Colon (tissue), 2 donors: ENCODE measurements around the gene ZBTB20.
A peak's percentile ranks its signal among the peaks of the same experiment; 100 is the strongest.

ENCODE experiments used
- FAIRE-seq: peaks from 2 replicates; lab custom pipeline; 2012; peaks lifted over from hg19 to GRCh38; lab: Jason Lieb, UNC
- donor health status: control.
- donor health status: control.

ZBTB20 gene

DNA sequence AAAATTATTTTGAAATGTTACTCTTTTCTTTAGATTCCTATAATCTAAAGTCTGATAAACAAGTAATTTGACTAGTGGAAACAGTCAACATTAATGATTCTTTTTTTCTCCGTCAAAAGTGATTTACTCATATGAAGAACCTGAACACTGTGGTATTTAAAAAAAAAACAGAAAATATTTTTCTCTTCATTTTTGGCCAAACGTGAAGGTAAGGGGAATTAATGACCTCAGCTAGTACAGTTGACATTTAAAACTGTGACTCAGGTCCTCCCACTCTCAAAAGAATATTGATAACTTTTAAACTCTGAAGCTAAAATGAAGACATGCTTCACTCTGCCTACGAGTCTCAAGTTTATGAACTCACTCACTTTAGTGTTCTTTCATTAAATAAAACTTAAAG, 818.7 kb downstream of the ZBTB20 start:
- no peak for FAIRE-seq

DNA sequence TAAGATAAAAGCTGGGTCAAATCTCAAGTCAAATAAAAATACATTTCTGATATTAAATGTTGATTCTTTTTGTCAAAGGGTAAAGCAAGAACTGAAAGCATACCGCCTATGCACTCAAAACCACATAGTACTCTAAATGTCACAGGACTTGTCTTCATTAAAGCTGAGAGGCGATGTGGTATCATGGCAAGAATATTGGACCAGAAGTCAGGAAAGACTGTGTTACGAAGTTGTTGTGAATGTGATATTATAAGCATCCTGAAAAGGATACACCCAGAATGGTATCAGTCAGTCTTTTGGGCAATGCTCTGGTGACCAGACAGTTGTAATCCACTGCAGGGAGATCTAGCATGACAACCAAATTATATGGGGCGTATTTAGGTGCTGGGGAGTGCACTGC, 819.4 kb downstream of the ZBTB20 start:
- no peak for FAIRE-seq

DNA sequence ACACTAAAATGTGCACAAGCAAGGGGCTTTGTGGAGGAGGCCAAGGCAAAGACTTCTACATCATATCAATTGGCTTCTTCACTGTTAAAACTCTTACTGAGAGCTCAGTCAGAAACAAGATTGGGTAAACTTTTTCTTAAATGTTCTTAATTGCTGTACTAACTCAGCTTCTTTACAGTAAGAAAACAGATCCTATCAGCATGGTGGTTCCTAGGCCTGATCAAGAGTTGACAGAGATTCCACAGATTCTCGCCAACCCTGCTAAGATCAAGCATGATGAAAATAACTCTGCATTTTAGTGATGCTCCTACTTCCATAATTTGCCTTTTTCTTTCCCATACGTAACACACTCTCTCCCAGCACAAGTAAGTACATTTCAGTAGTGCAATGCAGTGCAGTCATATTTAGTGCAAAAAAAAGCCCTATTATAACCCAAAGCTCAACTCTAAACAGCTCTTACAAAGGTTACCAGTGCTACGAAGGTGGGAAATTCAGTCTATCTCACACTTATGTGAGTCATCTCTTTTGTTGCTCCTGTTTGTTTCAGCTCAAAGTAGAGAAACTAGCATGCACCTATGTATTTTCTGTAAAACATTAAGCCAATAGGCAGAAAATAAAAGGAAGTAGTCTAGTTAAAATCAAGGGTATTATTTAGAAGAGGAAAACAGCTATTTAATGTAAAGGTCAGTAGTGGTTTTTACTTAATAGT, 823.4 kb downstream of the ZBTB20 start:
- FAIRE-seq: no peak

DNA sequence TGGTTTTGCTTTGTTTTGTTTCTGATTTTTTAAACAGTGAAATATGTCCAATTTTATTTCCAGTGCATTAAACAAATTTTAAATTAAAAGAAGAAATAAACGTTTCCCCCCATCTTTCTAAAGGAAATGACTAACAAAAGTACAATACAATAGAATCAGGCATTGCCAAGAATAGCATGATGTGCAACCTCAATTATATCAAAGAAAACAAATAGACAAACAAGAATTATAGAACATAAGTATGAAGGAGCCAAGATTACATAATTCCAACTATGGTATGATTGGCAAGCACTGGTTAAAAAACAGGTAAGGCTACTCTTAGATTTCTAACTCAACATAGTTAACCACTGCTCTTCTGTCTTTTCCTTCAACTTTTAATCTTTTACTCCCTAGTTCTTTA, 826.8 kb downstream of the ZBTB20 start:
- FAIRE-seq: no peak

DNA sequence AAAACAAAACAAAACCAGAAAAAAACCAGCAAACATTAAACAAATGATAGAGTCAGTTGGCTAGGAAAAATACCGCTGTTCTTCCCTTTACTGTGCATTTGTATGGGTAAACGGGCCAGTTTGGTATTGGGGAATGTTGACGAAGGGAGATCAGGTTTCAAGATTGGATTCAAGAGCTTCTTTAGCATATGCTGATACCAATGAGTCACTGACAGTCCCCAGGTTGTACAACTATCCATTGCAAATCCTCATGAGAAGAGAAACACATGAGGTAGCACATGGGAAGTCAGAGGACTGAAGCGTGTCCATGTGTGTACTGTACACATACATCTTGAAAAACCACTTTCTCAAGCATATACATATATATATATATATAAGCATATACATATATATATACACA, 827.6 kb downstream of the ZBTB20 start:
- FAIRE-seq: no peak

DNA sequence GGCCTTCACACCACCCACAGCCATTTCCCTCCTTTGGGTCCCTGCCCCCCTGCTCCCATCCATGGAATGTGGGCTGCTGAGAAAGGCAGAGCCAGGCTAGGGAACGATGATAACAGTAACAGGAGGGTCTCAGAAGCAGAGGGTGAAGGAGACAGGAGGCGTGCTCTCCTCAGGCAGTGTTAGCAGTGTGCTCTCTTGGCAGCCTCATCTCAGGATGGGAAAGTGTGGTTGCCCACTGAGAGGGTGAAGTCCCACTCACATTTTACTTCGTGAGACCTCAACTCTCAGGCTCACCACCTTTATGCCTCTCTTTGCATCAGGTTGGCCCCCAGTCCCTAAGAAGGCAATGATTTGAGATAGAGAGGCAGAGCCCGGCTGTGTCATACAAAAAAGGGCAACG, 828.8 kb downstream of the ZBTB20 start:
- no peak for FAIRE-seq

DNA sequence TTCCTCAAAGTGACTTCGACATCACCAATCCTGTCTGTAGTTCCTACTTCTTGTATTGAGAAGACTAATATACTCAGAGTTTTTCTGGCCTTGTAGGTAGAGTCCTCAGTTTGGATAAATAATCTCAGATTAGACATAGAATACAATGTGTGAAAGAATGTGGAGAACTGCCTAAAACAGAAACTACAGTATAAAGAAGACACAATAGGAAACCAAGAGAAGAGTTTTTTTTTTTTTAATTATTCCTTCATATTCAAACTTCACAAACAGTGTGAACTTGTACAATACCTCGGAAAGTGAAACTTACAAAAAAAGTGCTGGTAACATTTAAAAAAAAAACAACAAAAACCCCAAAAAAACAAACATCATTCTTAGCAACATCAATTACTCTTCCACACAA, 832.8 kb downstream of the ZBTB20 start:
- no peak for FAIRE-seq

DNA sequence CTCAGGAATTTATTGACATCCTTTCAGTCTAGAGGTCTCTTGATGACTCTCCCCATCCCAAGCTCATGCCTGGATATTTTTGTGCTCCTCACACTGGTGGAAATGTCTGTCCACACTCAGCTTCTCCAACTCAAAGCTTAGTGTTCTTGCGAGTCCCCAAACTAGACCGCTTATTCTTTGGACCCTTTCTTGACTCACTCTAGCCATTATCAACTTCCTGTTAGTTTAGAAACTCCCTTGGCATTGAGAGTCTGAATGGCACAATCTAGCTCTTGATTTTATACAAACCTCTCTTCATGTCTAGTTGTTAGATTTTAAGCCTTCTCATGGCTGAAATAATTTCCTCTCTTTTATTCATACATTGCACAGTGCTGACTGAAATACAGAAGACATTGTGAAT, 833.7 kb downstream of the ZBTB20 start:
- FAIRE-seq: no peak

DNA sequence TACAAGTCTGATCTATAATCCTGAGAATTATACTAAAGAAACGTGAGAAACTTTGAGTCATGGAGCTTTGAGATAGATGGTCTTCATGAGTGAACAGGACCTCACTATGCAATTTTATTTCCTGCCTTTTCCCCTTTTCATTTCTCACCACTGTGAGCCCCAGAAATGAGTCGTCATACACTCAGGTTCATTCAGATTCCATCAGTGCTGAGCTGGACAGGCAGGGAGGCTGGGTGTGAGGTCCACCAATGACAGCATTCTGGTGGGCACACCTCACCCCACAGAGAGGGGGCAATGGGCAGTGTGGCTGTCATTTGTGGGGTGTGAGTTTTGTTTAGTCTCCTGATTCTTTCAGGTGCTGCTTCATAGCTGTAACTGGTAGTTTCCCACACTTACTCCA, 836.4 kb downstream of the ZBTB20 start:
- no peak for FAIRE-seq

DNA sequence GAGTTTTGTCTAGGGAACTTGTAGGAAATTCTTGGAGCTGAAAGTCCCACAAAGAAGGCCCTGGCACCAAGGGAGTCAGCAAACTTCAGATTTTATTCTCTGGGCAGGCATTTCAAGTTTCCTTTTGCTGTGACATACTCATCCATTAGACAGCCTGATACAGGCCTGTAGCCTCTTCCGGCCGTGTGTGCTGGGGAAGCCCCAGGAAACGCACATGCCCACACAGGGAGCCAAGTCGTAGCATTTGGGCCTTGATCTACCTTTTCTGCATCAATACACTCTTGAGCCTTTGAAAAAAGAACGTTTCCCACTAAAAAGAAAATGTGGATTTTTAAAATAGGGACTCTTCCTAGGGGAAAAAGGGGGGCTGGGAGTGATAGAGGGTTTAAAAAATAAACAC, 838.3 kb downstream of the ZBTB20 start:
- FAIRE-seq: no peak

DNA sequence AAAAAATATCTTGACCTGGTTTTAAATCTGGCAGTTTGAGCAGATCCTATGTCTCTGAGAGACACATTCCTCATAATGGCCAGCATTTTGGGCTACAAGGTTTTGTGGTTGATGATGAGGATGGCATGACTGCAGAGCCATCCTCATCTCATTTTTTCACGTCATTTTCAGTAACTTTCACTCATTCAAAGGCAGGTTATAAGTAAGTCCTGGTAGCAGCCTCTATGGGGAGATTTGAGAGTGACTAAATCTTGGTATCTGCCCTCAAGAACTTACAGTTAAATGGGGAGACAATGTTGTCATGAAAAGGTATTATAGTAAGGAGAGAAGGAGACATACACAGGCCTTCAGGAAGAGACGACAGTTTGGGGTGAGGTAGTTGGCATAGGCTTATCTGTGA, 838.7 kb downstream of the ZBTB20 start:
- FAIRE-seq: no peak

DNA sequence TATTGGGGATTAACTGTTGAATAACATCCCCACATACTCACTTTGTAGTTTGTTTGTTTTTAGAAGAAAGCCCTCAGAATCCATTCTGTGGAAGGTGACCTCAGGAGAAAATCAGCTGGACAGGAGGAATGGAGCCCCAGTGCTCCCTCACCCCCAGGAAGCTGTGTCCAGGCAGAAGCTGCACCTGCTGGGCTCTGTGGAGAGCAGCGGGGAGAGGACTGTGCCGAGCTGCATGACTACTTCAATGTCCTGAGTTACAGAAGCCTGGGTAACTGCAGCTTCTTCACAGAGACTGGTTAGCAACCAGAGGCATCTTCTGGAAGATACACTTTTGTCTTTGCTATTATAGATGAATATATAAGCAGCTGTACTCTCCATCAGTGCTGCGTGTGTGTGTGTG, 839.3 kb downstream of the ZBTB20 start:
- no peak for FAIRE-seq

DNA sequence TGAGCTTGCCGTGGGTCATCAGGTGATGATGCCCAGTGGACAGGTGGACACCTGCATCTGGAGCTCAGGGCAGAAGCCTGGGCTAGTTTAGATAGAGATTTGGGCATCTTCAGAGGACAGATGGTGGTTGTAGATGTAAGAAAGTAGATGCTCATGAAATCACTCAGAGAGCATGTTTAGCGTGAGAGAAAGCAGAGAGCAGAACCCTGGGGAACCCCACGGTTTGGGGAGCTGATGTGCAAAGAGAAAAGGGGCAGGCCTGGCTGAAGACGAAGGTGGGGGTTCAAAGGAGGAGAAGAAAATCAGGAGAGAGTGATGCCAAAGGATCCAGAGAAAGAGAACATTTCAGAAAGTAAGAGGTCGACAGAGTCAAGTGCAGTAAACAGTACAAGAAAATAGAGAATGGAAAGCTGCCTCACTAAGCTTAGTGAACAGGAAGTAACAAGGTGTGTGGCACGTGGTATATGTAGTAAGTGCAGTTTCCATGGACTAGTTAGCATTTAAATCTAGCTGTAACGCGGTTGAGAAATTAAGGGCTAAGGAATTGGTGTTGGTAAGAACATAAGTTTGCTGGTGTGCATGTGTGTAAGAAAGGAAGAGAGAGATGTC, 839.8 kb downstream of the ZBTB20 start:
- FAIRE-seq: no peak

DNA sequence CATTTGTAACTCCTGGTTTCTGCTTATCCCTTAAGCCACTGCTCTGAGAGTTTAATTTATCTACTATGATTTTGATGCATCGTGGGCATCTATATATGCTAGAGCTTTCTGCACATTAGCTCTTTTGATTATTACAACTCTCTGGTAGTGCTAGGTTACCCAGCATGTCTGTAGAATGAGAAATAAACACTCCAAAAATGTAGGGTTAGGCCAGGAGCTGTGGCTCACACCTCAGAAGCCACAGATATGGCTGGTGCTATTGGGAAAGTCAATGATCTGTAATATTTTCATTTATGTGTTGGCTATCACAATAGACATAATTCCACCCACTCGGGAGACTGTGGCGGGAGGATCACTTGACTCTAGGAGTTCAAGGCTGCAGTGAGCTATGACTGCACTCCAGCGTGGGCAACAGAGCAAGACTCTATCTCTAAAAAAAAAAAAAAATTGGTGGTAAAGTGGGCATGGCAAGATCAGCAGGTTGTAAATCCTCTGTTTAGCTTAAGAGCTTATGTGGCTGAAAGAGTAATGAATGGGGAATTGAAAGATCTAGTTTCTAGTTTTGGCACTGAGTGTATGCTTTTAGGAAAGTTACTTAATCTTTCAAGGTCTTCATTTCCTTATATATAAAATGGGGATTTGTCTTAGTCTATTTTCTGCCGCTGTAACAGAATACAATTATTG, 847.0 kb downstream of the ZBTB20 start:
- FAIRE-seq: no peak

DNA sequence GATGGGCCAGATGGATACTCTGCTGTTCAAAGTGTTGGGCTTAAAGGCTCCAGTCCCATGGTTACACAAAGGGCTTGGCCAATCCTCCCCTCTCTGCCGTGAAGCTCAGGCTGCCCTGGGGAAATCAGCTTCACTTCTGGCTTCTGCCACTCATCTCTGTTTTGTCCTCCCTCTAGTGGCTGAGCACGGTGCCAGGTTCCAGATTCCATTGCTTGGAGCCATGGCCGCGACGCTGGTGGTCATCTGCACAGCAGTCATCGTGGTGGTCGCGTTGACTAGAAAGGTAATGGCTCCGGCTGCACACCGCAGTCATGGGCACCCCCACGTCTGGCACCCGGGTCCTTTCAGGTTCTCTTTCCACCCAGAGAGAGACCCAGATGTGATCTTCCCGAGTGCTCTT, 847.7 kb downstream of the ZBTB20 start:
- no peak for FAIRE-seq

DNA sequence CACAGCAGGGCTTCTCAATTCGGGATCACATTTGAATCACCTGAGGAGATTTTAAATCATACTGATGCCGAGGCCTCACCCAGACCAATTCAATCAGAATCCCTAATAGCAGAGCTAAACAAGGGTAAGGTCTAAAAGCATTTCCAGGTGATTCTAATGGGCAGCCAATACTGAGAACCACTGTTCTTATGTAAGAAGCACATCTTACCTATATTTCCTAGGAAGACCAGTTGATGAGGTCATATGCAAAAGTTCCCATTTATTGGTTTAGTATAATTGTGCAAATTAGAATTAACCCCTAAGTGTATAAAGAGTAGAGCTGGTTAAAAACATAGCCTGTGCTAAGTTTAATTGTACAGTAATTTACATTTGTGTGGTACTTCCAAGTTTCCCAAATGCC, 851.1 kb downstream of the ZBTB20 start:
- FAIRE-seq: no peak

DNA sequence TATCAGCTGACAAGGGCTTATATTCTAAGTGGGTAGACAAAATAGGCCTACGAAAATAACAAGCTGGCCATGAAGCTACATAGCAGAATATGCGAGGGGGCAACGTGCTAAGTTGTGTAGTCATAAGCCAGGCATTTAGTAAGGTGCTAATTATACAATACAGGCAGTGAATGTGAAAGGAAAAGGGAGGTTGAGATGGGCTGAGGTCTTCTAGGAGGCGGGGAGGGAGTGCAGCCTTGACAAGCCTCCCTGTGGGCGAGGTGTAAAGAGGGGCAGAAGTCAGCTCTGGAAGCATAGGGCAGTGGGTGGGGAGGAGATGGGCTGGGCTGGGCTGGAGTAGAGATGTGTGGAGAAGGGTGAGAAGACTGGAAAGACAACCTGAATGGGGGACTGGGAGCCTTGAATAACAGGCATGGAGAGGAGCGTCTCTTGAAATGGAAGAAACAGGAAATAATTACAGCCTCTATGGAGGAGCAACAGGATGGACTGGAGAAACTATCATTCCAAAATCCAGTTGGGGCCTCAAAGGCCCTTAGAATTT, 852.1 kb downstream of the ZBTB20 start:
- FAIRE-seq: no peak

DNA sequence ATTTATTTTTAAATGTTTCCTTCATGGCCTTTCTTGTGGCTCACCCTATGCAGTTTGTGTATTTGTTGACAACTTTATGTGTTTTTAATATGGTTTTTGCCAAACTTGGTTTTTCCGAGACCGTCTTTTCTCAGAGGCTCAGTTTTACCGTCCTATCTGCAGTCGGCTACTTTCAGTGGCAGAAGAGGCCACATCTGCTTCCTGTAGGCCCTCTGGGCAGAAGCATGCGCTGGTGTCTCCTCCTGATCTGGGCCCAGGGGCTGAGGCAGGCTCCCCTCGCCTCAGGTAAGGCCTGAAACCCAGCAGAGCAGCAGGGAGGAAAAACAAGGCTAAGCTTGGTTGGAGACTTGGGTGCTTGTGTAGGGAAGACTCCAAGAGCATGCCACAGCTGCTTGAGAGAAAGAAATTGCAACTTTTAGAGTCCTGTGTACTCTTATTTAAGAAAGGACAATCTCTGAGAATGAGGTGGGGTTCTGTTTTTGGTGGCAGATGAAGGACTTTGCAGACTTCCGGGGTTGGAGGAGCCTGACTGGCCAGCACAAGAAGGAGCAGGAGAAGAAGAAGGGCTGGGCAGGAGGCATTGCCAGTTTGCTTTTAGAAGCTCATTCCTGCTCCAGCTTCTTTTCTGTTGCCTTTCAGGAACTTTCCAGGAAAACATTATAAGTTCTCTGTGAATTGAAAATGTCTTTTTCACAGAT, 853.1 kb downstream of the ZBTB20 start, which contains the start of gene TIGIT:
TSS of gene TIGIT (plus strand) at position 191 of the 698 bp plus-strand sequence. CDS start at position 225, 34 bp downstream.
- no peak for FAIRE-seq

DNA sequence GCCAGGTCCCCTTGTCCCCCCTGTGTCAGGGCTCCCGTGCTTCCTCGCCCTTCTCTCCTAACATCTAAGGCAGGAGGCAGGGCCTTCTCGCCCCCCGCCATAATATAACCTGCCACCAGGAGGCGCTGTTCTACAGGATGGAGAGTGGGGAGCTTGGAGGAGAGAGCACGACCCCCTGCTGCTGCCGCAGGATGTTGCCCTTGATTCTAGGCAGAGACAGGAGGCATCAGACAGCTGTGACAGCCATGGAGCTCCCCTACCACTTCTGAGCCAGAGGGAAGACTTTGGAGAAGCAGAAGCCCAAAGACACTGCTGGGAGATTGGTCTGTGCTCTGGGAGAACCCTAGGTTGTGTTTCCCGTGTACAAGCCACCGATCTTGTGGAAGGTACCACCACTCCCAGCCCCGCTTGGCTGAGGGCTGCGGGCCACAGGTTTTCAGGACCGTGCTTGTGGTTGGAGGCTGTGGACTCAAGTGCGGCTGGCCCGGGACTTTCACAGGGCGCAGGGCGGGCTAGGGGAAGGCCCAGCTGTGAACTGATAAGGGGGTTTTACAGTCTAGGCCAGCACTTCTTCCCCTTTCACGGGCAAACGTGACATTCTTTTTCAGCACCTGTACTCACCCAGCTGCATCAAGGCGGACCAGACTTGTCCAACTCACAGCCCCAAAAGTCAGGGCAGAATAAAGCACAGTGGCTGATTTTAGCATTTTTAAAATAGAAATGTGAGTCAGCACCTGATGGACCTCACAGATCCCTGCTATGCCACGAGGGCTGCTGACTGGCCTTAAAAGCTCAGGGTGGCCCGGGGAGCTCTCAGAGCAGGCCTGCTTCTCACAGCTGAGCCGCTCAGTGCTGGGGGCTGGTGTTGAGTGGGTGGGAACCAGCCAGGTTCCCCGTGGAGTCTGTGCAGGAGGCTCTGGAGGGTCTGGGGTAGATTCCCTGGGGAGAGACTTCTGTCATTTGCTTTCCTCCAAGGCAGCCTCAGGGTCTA, 855.9 kb downstream of the ZBTB20 start:
- no peak for FAIRE-seq

DNA sequence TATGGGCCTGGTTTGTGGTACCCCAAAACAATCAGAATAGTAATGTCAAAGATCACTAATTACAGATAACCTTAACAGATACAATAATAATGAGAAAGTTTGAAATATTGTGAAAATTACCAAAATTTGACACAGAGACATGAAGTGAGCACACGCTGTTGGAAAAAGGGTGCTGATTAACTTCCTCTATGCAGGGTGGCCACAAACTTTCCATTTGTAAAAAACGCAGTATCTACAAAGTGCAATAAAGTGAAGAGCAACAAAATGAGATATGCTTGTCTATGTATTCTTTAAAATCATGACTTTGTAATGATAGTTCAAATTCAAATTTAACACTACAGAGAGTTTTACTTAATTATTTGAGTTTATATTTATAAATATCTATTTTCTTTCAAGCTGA, 860.8 kb downstream of the ZBTB20 start:
- peak; percentile 47 for FAIRE-seq

DNA sequence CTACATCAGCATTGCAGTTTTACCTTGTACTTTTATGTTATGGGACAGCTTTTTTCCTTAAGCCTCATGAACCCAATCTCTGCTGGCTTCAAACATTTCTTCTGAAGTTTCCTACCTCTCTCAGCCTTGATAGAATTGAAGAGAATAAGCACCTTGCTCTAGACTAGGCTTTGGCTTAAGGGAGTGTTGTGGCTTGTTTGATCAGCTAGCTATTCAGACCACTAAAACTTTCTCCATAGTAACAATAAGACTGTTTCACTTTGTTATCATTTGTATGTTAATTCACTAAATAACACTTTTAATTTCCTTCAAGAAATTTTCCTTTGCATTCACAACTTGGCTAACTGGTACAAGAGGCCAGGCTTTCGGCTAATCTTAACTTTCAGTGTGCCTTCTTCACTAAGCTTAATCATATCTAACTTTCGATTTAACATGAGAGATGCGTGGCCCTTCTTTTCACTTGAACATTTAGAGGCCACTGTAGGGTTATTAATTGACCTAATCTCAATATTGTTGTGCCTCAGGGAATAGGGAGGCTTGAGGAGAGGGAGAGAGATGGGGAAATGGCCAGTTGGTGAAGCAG, 861.3 kb downstream of the ZBTB20 start:
- FAIRE-seq: no peak
